Left hindlimb (tissue), 1 donor: ENCODE results near the gene IRF3.
A peak's percentile ranks its signal among the peaks of the same experiment; 100 is the strongest.

Experiments used
- DNase-seq: peaks from one replicate; pipeline ENCODE4 v3.0.0-alpha.2; 2018

IRF3 gene

GRCh38 chr19:49665351-49666119, at the start of gene IRF3, which contains the start of gene BCL2L12:
Gene IRF3, minus strand, starts transcription at chr19:49665857. Its CDS starts 1,019 bp downstream, at chr19:49664838.
Gene BCL2L12, plus strand, starts transcription at chr19:49665933. Its CDS starts 760 bp downstream, at chr19:49666693.
- DNase-seq: peak; percentile 97

- DNase-seq: no peak
Measured at GRCh38 chr19:49713236-49713845, 47.7 kb upstream of the IRF3 start.

DNA sequence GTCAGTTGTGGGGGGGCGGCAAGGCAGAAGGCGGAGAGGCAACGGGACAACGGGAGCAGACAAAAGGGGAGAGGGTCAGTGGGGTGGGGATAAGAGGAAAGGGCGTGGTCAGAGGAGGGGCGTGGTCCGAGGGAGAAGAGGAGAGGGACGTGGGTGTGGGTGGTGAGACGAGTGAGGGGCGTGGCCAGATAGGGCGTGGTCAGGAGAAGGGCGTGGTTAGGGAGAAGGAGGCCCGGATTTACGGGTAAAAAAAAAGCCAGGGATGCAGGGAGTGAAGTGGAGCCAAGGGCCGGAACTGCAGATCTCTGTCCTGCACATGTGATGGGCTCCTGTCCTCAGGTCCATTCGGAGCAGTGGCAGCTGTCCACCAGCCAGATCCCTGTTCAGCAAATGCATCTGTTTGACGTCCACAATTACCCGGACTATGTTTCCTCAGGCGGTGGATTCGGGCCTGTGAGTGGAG, 46.8 kb upstream of the IRF3 start:
- DNase-seq: no peak

- DNase-seq: no peak
Measured at GRCh38 chr19:49710372-49710951, 44.8 kb upstream of the IRF3 start.

- DNase-seq: no peak
Measured at GRCh38 chr19:49705919-49706318, 40.3 kb upstream of the IRF3 start.

- DNase-seq: no peak
Measured at GRCh38 chr19:49704888-49705642, 39.4 kb upstream of the IRF3 start.

DNA sequence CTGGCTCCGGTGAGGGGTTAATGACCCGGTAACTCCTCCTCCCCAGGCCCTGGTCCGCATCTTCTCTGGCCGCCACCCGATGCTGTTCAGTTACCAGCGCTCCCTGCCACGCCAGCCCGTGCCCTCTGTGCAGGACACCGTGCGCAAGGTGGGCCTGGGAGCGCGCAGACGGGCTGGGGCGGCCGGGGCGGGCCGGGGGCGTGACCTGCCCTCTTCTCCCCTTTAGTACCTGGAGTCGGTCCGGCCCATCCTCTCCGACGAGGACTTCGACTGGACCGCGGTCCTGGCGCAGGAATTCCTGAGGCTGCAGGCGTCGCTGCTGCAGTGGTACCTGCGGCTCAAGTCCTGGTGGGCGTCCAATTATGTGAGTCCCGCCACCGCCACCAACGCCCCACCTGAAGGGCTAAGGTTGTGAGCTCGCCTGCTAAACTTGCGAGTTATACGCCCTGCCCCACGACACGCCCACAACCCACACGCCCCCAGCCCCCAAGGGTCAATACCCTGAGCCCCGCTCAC, 35.7 kb upstream of the IRF3 start:
- DNase-seq: no peak

- DNase-seq: no peak
Measured at GRCh38 chr19:49700563-49700962, 34.9 kb upstream of the IRF3 start.

DNA sequence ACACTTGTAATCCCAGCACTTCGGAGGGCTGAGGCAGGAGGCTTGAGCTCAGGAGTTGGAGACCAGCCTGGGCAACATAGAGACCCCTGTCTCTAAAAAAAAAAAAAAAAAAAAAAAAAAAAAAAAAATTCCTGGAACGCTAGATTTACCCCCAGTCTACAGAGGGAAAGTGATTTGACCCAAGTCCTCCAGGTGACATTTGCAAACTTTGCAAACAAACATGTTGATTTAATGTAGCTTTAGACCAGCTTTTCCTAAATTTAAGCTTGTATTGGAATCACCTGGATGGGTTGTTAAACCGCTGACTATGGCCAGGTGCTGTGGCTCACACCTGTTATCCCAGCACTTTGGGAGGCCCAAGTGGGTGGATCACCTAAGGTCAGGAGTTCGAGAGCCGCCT, 33.7 kb upstream of the IRF3 start:
- DNase-seq: no peak

GRCh38 chr19:49696865-49697264, 31.2 kb upstream of the IRF3 start:
- no peak for DNase-seq

- no peak for DNase-seq
Measured at GRCh38 chr19:49696115-49696514, 30.5 kb upstream of the IRF3 start.

DNA sequence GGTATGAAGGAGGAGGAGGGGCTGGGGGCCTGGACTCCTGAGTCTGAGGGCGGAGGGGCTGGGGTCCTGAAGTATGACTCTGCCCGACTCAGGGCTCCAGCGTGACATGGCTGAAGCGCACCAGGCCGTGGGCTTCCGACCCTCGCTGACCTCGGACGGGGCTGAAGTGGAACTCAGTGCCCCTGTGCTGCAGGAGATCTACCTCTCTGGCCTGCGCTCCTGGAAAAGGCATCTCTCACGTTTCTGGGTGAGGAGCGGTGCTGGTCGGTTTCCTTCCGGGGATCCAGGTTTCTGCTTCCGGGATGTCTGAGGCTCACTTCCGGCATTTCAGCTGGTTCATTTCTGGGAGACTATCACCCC, 26.5 kb upstream of the IRF3 start:
- no peak for DNase-seq

GRCh38 chr19:49691243-49692146, 25.8 kb upstream of the IRF3 start:
- DNase-seq: peak; percentile 83

DNA sequence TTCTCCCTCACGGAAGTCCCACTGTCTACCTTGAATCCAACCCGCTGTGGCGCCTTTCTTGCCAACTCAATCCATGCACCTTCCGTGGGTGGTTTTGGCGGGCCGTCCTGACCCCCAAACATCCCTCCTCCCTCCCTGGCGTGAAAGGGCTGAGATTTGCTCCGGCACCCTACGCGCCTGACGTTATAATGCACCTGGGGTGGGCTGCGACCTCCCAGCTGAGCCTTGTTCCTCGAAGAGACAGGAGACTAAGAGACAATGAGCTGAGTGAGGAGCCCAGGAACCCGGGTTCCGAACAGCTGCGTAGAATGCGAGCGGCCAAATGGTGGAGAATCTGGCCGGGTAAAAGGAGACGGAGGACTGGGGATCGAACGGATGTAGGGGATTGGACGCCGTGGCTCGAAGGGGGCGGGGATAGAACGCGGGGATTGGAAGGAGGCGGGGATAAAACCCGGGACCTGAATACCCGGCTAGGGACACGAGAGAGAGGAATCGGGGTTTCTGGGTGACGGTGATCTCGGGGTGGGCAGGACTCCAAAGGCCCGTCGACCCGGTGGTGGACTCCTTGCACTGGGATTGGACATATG, 25.1 kb upstream of the IRF3 start, which contains the start of gene CPT1C:
Gene CPT1C (plus strand): TSS at position 461 of the 587 bp plus-strand sequence. CDS start 1,137 bp downstream, outside the sequence.
- peak; percentile 88 for DNase-seq

GRCh38 chr19:49690079-49690655, 24.5 kb upstream of the IRF3 start:
- no peak for DNase-seq

- DNase-seq: no peak
Measured at GRCh38 chr19:49689133-49690078, 23.7 kb upstream of the IRF3 start, which contains the start of gene ADM5. Gene ADM5, plus strand, starts transcription at chr19:49689594. Its CDS starts 244 bp downstream, at chr19:49689838.

DNA sequence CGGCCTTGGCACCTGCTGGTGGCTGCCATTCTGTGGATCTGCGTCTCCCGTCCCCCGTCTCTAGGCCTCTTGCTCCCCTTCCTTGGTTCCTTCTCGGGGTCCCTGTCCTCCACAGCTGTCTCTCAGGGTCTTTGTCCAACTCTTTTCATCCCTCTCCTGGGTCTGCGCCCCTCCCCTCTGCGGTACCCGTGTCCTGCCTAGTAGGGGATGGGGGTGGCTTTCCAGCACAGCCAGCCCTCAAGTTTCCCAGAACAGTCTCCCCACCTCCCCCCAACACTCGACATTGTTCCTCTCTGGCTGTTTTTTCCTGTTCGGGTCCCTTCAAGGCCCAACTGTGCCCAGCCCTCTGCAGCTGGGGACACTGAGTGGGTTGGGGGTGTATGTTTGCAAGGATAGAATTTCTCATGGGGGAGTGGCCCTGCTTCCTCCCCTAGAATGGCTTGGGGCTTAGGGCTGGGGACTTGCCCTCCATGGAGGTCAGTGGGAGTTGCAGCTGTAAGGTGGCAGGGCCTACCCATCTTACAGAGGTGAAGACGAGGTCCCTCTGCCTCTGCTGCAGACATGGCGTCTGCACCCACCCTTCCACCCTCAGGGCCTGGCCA, 23.0 kb upstream of the IRF3 start:
- no peak for DNase-seq

DNA sequence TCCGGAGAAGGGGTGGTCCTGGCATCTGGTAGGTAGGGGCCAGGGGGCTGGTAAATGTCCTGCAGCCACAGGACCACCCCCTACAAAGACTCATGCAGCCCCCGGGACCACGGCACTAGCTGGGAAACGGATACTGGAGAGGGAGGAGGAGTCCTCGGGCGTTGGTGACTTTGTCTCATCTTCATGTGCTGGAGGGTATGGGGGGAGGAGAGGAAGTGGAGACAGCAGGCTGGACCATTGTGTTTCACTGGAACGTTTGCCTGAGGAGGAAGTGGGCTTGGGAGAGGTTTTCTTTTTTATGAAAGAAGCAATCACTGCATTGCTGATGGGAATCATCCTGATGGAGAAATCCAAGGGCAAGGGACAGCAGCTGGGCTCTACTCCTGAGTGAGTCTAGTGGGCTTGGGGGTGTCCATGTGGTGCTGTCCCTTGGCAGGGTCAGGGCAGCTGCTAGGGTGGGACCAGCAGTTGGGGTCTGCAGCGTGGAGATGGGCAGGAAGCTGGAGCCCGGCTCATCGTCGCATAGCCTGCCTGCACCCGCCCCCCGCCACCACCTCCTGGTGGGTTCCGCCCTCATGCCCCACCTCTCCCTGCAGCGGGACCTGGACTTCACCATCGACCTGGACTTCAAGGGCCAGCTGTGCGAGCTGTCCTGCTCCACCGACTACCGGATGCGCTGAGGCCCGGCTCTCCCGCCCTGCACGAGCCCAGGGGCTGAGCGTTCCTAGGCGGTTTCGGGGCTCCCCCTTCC, 22.1 kb upstream of the IRF3 start:
- DNase-seq: no peak
